Mesothelial cell of epicardium (in vitro differentiated cells): ENCODE results near the gene CDC42BPA. TPM values are rescaled to one million over a fixed set of nuclear protein-coding genes. Genes with fewer than 3 reads are reported as not detected.

Experiments
- DNase-seq, 2 experiments: peaks; one replicate each; pipeline ENCODE4 v3.0.0; 2021; ENCODE audit warnings: low spot score in 2 of 2; ENCODE audit not compliant: unreplicated experiment in 2 of 2
- H3K27ac Mint-ChIP-seq: 2 replicates; pipeline ENCODE4 v1.8.0; 2021; ENCODE audit warnings: mixed read lengths
- H3K27me3 Mint-ChIP-seq: 2 replicates; pipeline ENCODE4 v1.8.0; 2021; ENCODE audit warnings: low read depth, mixed read lengths
- H3K36me3 Mint-ChIP-seq: 2 replicates; pipeline ENCODE4 v1.8.0; 2021; ENCODE audit warnings: mixed read lengths
- H3K4me1 Mint-ChIP-seq: 2 replicates; pipeline ENCODE4 v1.8.0; 2021; ENCODE audit warnings: mixed read lengths
- H3K4me3 Mint-ChIP-seq: 2 replicates; pipeline ENCODE4 v1.8.0; 2021; ENCODE audit warnings: mild to moderate bottlenecking, moderate library complexity, mixed read lengths
- H3K9me3 Mint-ChIP-seq: 2 replicates; pipeline ENCODE4 v1.8.0; 2021; ENCODE audit warnings: mixed read lengths
- total RNA-seq: library from RNA; stranded (reverse); gene quantifications from 3 replicates; pipeline ENCODE4 v1.2.1, GENCODE V29; 2021
- TF ChIP-seq, protein P1 (sequence below): fragments of 200-600 bp; sonication (generic); IDR thresholded peaks from one replicate; pipeline ENCODE4 v1.5.0; 2021; ENCODE audit warnings: antibody characterized with exemption; ENCODE audit not compliant: unreplicated experiment

CDC42BPA gene
- total RNA-seq, 1 donor from 2014 or later: 44.4 TPM

DNA sequence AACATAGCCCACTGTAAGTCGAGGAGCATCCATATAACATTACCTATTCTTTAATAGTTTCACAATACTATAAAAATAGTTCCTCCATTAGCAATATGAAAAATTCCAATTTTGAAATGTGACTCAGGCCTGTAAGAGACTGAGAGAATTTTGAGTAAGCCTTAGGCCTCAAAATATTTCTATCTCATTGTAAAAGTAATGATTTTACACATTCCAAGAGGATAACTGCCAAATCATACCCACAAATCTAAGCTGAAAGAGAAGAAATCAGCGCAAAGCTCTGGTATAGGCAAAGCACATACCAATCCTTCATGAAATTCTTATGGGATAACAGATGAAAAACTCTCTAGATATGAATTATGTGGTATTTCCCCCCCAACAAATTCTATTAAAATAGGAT is 144.1 kb downstream of the CDC42BPA start:
- Mint-ChIP-seq H3K9me3 (peaks cover 4% of the 10 kb centered on the region), H3K36me3 (peaks cover 4% of the 10 kb centered on the region), H3K4me3 (no peak overlapping the region), H3K27me3 (no peaks in the 10 kb centered on the region), H3K4me1 (peaks cover 14% of the 10 kb centered on the region), H3K27ac (peak overlapping the region; percentile 37)
- no peak for DNase-seq
- TF ChIP-seq, protein P1, sequence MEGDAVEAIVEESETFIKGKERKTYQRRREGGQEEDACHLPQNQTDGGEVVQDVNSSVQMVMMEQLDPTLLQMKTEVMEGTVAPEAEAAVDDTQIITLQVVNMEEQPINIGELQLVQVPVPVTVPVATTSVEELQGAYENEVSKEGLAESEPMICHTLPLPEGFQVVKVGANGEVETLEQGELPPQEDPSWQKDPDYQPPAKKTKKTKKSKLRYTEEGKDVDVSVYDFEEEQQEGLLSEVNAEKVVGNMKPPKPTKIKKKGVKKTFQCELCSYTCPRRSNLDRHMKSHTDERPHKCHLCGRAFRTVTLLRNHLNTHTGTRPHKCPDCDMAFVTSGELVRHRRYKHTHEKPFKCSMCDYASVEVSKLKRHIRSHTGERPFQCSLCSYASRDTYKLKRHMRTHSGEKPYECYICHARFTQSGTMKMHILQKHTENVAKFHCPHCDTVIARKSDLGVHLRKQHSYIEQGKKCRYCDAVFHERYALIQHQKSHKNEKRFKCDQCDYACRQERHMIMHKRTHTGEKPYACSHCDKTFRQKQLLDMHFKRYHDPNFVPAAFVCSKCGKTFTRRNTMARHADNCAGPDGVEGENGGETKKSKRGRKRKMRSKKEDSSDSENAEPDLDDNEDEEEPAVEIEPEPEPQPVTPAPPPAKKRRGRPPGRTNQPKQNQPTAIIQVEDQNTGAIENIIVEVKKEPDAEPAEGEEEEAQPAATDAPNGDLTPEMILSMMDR: no peak

DNA sequence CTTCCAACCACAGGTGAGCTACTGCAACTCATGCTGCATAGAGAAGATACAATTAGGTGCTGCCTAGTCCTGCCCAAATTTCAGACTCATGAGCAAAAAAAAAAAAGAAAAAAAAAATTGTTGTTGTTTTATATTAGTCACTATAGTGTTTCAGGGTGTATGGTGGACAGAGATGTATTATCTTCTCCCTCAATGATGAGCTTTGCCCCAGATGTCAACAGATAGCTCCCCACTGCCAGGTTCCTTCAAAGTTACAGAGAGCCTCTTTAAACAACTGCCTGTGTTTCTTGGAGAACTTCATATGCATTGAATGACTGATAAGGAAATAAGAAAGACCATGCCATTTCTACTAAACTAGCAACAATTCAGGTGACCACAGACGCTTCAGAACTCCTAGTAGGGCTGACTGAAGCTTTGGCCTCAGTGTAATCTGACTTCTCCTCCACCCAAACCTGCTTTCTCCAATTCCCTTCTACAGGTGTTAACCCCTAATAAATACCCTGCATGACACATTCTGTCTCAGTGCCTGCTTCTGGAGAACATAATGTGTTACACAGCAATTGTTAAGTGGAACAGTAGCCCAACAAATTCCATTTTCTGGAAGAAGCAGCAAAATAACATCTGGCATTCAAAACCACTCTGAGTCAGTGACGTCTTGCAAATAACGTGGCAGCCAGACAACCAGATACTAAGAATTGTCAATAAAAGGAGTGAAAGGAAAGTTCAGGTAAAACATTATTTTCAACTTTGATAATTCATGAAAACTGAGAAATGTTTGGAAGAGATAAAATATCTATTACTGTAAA is 147.7 kb downstream of the CDC42BPA start:
- TF ChIP-seq, protein P1: no peak
- Mint-ChIP-seq H3K36me3 (no peaks in the 10 kb centered on the region), H3K4me1 (peaks cover 9% of the 10 kb centered on the region), H3K27me3 (no peaks in the 10 kb centered on the region), H3K4me3 (no peak overlapping the region), H3K27ac (no peak overlapping the region), H3K9me3 (no peaks in the 10 kb centered on the region)
- no peak for DNase-seq

DNA sequence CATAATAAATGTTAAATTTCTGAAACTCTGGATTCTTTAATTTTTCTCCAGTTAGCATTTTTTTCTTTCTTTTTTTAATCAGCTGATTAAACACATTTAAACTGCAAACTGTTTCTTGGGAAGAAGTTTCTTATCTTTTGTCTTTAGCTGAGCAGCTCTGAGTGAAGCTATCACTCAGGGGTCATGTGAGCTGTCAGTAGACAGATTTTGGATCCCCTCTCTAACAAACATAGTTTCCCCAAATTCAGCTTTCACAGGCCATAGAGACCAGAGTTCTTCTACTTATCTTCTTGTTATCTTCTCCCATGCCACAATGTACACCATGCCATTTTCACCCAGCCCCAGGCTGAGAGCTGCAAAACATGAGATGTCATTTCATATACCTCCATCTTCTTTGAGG is 148.9 kb downstream of the CDC42BPA start:
- no peak for DNase-seq
- H3K27me3 Mint-ChIP-seq: no peaks in the 10 kb centered on the region
- H3K4me3 Mint-ChIP-seq: no peak overlapping the region
- no peaks in the 10 kb centered on the region for H3K9me3 Mint-ChIP-seq
- TF ChIP-seq, protein P1: no peak
- no peak overlapping the region for H3K27ac Mint-ChIP-seq
- H3K36me3 Mint-ChIP-seq: no peaks in the 10 kb centered on the region
- peaks cover 11% of the 10 kb centered on the region for H3K4me1 Mint-ChIP-seq

DNA sequence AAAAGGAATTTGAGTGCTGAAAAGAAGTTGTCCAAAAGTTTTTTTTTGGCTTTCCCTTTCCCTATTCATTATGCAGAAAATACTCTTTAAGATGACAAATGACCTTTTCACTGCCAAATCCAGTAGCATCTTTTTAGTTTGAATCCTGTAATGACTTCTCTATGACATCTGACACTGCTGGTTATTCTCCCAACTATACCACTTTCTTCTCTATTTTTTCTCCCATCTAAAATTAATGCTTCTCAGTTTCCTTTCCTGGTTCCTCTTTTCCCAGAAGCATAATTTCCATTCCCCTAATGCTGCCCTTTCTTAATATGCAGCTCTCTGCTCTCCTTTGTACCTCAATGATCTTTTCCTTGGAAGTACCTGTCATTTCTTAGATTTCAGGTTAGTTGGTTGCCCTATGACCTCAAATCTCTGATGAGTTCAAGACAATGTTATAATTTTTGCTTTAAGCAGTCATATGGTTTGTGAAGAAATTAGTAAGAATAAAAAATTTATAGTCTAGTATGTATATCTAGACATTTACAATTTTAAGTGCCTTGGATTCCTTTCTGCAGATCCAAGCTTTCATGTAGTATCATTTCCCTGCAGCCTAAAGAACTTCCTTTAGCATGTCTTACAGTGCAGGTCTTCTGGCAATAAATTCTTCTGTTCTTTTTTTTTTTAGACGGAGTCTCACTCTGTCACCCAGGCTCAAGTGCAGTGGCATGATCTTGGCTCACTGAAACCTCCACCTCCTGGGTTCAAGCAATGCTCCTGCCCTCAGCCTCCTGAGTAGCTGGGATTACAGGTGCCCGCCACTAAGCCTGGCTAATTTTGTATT is 150.8 kb downstream of the CDC42BPA start:
- Mint-ChIP-seq H3K36me3 (no peaks in the 10 kb centered on the region), H3K9me3 (no peaks in the 10 kb centered on the region), H3K27ac (no peak overlapping the region), H3K4me1 (peaks cover 11% of the 10 kb centered on the region), H3K27me3 (no peaks in the 10 kb centered on the region), H3K4me3 (no peak overlapping the region)
- no peak for DNase-seq
- TF ChIP-seq, protein P1: no peak

DNA sequence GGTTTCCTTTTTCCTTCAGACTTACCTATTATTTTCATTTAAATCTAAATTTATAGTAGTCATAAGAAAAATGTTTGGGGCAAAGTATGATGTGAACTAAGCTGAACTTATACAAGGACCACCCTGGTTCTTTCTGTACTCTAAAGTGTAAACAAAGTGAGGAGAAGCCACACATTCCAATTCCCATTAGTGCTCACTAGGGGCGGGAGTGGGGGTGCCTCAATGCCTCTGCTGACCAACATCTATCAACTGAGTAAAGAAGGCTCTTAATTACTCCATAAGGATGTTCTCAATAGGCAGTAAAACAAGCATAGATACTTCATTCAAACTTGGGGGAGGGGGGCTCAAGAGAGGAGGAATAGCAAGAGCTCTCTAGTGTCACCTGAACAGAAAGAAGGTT is 151.7 kb downstream of the CDC42BPA start:
- H3K4me3 Mint-ChIP-seq: no peak overlapping the region
- TF ChIP-seq, protein P1: no peak

More for the DNA sequence above, 151.7 kb downstream of the CDC42BPA start:
- Mint-ChIP-seq H3K9me3 (no peaks in the 10 kb centered on the region), H3K36me3 (no peaks in the 10 kb centered on the region), H3K27me3 (no peaks in the 10 kb centered on the region), H3K4me1 (peaks cover 11% of the 10 kb centered on the region), H3K27ac (no peak overlapping the region)
- no peak for DNase-seq
